Posterior vena cava (tissue), 2 donors: Measurements from ENCODE around the gene PCLO. TPM values are rescaled to one million over a fixed set of nuclear protein-coding genes. Genes with fewer than 3 reads are reported as not detected.
"Not testable (repeated sequence)": the region's sequence is repeated elsewhere in the genome, so short reads cannot be mapped to it uniquely, and the experiment has no call there.

Source experiments
- DNase-seq: peaks from one replicate; pipeline ENCODE4 v3.0.0-alpha.2; 2020; ENCODE audit warnings: low spot score
- intact Hi-C, 2 donors: fragments of 100-400 bp; cut with DNase I; formaldehyde crosslinking; loops; one replicate each; pipeline versions ENCODE4 v1.14.1 to v1.14.2; 2022 to 2023
- total RNA-seq, 2 donors: library from RNA; stranded (reverse); fragmentation: NEBNext Ultra II Directional; extraction: Animal tissue kit (Norgen Biotek cat#: 25700); gene quantifications; one replicate each; pipeline ENCODE4 v1.2.1, GENCODE V29; 2021
- donor health status: DM: yes; HTN: yes; CAD: no.
- donor health status: DM: yes; HTN: yes; CAD: no.

The PCLO gene
- total RNA-seq, 2 donors from 2014 or later = 0.62 to 1.2 TPM

DNA sequence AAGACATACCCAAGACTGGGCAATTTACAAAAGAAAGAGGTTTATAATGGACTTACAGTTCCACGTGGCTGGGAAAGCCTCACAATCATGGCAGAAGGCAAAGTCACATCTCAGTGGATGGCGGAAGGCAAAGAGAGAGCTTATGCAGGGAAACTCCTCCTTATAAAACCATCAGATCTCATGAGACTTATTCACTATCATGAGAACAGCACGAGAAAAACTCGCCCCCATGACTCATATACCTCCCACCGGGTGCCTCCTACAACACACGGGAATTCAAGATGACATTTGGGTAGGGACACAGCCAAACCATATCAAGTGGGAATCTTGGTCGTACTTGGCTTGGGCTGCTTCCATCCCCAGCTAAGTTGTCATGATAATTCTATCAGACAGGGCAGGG, 268.3 kb downstream of the PCLO start:
- peak; percentile 36 for DNase-seq
- intact Hi-C loops = not testable (repeated sequence)

DNA sequence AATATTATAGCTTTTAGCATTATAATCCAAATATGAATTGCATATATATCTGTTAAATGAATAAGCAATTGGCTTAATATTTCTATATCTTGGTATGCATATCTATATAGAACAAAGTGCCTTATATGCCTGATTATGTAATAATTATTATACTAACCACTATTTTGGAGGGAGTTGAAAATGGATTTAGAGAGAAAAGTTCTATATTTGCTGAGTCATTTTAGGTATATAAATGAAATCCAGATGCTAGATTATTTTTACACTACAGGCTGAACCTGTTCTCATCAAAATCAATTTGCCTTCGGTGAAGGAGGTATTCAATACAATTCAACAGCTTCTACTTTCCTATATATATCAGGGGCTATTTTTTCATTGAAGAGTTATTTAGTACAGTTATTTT, 276.4 kb downstream of the PCLO start:
- DNase-seq = no peak
- intact Hi-C loops = no loop called here

DNA sequence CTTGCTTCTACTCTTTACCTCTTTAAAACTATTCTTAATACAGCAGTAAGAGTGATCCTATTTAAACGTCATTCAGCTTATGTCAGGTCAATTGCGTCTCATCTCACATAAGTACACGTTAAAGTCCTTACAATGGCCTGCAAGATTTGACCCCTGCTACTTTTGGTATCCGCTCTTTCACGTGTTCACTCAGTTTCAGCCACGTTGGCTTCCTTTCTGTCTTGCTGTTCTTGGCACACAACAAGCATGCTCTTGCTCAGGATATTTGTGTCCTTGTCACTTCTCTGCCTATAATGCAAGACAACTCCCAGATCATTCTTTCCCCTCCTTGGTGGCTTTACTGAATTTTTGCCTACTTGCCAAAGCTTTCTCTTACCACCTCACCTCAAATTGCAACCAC, 296.8 kb downstream of the PCLO start:
- DNase-seq = no peak
- intact Hi-C loops = no loop called here

DNA sequence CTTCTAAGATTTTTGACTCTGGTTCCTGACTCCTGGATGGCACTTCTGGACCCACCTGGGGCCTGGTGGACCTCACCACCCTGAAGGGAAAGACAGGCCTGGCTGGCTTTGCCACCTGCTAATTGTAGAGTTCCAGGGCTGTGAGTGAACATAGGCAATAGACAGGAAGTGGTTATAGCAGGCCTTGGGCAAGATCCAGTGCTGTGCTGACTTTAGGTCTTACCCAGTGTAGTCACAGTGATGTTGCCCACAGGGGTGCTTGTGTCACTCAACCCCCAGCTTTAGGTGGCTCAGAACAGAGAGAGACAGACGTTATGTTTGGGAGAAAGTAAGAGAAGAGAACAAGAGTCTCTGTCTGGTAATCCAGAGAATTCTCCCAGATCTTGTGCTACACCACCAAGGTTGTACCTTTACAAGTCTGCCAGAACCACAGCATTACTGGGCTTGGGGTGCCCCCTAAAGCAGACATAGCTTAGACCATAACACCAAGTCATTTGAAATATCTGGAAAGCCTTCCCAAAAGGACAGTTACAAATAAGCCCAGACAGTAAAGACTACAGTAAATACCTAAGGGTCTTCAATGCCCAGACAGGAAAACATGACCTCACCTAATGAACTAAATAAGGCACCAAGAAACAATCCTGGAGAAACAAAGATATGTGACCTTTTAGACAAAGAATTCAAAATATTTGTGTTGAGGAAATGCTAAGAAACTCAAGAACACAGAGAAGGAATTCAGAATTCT, 303.4 kb downstream of the PCLO start:
- no peak for DNase-seq
- intact Hi-C loops = no loop called here

- no peak for DNase-seq
- intact Hi-C loops = no loop called here
Measured at GRCh38 chr7:82851121-82851520, 311.6 kb downstream of the PCLO start.

DNA sequence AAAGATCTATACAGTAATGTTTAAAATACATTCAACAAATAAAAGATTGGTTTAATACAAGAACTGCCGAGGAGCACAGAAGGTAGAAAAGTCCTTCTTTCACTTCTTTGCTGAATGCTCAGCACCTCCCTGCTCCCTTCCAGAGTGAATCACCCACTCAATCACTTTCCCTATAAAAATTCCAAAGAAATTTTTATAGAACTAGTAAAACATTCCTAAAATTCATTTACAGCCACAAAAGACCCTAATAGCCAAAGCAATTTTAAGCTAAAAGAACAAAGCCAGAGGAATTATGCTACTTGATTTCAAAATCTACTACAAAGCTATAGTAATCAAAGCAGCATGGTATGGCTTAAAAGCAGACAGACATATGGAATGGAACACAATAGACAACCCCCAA, 320.9 kb downstream of the PCLO start:
- DNase-seq = no peak
- intact Hi-C loops = no loop called here

- intact Hi-C loops = no loop called here
Measured at GRCh38 chr7:82840061-82840460, 322.6 kb downstream of the PCLO start.

DNA sequence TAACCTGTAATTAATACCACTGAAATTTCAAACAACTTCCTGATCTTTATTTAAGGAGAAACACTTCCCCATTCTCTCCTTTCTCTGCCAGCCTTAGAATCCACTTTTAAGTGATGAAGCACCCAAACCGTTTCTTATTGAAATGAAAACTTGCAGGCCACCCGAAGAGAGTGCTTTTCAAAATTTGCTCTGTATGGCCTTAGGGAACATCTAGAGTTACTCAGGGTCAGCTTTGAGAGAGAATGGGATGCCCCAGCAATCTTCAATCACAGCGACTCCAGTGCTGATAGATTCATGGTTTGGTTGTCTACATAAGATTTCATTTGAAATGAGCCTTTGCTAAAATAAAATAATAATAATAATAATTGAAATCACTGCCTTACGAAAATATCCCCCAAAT, 323.1 kb downstream of the PCLO start:
- intact Hi-C loops = no loop called here
- no peak for DNase-seq

More at GRCh38 chr7:82840061-82840460, 322.6 kb downstream of the PCLO start:
- no peak for DNase-seq

GRCh38 chr7:82839063-82839462, 323.6 kb downstream of the PCLO start:
- intact Hi-C loops = no loop called here
- DNase-seq = no peak

DNA sequence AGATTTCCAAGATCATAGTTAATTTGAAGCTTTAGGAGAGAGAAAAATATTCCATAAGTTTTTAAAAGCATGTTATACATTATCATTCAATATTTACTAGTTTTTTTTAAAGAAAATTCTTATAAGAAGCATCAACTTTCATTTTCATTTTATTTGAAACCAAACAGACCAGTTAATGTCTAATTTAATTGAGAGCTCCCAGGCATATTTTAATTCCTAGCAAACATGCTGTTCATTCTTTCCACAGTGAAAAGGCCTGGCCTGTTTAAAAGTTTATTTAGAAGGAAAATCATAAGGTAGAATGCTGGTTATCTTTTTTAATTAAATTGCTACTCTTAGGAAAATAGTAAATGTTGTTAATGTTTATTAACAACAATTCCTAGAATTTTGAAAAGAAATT, 324.4 kb downstream of the PCLO start:
- DNase-seq = no peak
- intact Hi-C loops = no loop called here

DNA sequence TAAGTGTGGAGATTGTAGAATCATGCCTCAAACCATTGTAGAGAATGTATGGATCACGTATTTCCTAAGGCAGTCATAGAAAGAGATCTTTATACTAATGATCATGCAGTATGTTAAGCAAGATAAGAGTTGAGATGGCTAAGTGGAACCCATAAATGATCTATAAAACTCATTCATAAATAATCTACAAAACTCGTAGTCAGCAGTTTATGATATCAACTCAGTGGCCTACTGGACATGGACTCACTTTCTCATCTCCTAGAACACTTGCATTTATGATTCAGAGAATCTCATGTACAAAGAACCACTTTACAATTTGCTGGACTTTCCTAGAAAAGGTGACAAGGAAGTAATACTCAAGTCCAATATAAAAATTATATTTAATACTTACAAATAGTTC, 339.6 kb downstream of the PCLO start:
- DNase-seq = no peak
- intact Hi-C loops = no loop called here

DNA sequence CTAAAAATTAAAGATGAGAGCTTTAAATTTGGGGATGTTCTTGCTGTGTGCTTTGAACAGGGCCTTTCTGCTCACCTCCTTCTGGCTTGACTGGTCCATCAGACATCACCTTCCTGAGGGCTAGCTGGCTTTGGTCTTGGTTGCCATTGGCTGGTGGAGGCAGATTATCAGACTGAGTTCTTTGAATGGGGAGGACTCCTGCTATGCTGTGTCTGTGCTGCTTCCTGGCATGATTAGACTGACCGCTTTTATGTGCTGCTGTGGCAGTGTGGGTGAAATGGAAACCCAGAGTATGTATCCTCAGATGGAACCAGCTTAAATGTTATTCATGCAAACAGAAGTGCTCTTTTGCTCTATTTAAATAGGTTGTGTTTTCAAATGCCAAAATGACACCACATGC, 341.6 kb downstream of the PCLO start:
- intact Hi-C loops = no loop called here
- no peak for DNase-seq

DNA sequence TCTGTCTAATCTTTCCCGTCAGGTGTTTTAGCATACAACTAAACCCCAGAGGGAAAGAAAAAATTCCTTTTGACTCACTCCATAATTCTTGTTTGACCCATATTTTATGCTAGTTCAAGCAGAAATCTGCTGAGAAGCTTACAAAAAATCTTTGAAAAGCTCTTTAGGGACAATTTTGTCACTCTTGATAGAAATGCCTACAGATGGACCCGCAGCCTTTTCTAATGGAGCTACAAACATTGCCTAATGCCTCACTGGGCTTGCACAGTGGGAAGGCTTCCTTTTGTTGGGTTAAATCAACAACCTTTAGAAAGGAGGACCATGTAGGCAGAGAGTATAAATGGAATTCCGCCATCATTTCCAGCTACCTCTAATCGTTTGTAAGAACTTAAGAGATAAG, 344.5 kb downstream of the PCLO start:
- no peak for DNase-seq
- intact Hi-C loops = no loop called here

- no peak for DNase-seq
- intact Hi-C loops = no loop called here
Measured at GRCh38 chr7:82816272-82816671, 346.4 kb downstream of the PCLO start.

DNA sequence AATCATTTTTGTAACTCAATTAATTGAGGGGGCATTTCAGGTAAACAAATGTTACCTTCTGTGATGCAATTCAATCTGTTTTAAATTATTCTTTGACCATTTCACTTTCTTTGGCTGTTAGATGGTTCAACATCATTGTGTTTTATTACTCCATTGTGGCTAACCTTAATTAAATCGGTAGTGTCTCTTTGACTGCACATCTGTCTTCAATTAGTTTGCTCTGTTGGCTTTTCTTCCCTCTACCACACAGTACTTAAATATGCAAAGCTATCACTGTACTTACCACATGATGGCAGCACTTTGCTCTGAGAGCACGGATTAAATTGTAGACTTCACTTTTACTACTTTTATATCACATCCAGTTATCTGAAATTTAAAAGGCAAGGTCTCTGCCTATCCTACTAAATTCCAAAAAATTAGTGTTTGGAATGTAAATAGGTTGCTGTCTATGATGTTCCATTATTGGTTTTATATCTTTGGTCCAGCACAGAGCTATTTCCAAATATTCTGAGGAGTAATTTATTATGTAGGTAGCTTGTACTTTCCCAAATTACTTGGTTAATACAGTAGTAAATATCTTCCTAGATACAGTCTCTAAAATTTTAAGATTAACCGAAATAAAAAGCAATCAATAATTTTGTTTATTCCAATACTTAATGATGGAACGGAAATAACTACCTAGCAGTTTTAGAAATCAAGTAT, 352.0 kb downstream of the PCLO start:
- no peak for DNase-seq
- intact Hi-C loops = no loop called here

- intact Hi-C loops = no loop called here
- DNase-seq = no peak
Measured at GRCh38 chr7:82808633-82809032, 354.1 kb downstream of the PCLO start.

- DNase-seq = no peak
- intact Hi-C loops = no loop called here
Measured at GRCh38 chr7:82805527-82805960, 357.1 kb downstream of the PCLO start.

DNA sequence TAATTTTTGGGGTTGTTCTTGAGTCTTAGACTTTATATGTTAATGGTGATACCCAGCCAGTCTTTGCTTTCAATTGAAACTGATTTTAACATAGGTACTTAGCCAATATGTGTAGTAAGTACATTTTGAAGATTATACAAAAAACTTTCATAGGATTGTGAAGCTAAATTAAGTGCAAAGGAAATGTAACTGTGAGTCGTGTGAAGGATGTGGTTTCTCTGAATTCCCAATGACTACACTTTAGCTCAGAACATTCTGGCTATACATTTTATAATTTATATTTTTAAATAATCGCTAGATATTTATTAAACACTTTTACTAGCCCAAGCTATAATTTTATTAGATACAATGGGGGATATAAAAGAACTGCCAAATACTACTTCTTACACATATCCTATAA, 359.3 kb downstream of the PCLO start:
- no peak for DNase-seq
- intact Hi-C loops = no loop called here

GRCh38 chr7:82789883-82790609, 372.6 kb downstream of the PCLO start:
- no peak for DNase-seq
- intact Hi-C loops = no loop called here

GRCh38 chr7:82778021-82778420, 384.7 kb downstream of the PCLO start:
- no peak for DNase-seq

More at GRCh38 chr7:82778021-82778420, 384.7 kb downstream of the PCLO start:
- intact Hi-C loops = no loop called here
